ENCODE results near the gene CYREN. TPM values are rescaled to one million over a fixed set of nuclear protein-coding genes. Genes with fewer than 3 reads are reported as not detected.

Gene CYREN
- total and polyA plus RNA-seq, 2 donors (not counting 1 experiment from before 2014, with no cell fraction given): 24.4 to 34.5 TPM

GRCh38 chr7:135154734-135155133, 15.8 kb downstream of the CYREN start:
- no peak overlapping the region for H3K4me3 ChIP-seq (replicated peaks in 1 of 4; ENCODE audit: control extremely low read depth in 1 of 4, insufficient read depth in 1 of 4, low read depth in 3 of 4, low read length in 4 of 4)
- H3K27me3 ChIP-seq (ENCODE audit: control insufficient read depth, insufficient read depth, low read length): no peaks in the 10 kb centered on the region
- no peaks in the 10 kb centered on the region for H3K9me3 ChIP-seq (ENCODE audit: control insufficient read depth, insufficient read depth, low read depth, low read length)
- no peak overlapping the region for H3K27ac ChIP-seq (ENCODE audit: insufficient read depth, low read length)
- no peak for TF ChIP-seq EZH2 (IDR thresholded peaks at IDR 0.05; ENCODE audit: low read length, missing control alignments)
- TF ChIP-seq, protein P1, sequence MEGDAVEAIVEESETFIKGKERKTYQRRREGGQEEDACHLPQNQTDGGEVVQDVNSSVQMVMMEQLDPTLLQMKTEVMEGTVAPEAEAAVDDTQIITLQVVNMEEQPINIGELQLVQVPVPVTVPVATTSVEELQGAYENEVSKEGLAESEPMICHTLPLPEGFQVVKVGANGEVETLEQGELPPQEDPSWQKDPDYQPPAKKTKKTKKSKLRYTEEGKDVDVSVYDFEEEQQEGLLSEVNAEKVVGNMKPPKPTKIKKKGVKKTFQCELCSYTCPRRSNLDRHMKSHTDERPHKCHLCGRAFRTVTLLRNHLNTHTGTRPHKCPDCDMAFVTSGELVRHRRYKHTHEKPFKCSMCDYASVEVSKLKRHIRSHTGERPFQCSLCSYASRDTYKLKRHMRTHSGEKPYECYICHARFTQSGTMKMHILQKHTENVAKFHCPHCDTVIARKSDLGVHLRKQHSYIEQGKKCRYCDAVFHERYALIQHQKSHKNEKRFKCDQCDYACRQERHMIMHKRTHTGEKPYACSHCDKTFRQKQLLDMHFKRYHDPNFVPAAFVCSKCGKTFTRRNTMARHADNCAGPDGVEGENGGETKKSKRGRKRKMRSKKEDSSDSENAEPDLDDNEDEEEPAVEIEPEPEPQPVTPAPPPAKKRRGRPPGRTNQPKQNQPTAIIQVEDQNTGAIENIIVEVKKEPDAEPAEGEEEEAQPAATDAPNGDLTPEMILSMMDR (conservative IDR thresholded peaks at IDR 0.05 in 1 of 2, IDR thresholded peaks at IDR 0.05 in 1 of 2; ENCODE audit: low read depth in 1 of 2, low read length in 2 of 2): no peak
- peaks cover 6% of the 10 kb centered on the region for H3K4me1 ChIP-seq (ENCODE audit: control insufficient read depth, extremely low read depth, insufficient read depth, low read length)
- no peak for DNase-seq (ENCODE audit: low read depth in 2 of 2)
- no peak overlapping the region for H3K9ac ChIP-seq (ENCODE audit: insufficient read depth, low read length)
- no peak overlapping the region for H3K4me2 ChIP-seq (ENCODE audit: extremely low read depth, insufficient read depth, low read length)
- H3K79me2 ChIP-seq (ENCODE audit: control insufficient read depth, insufficient read depth, low read length): no peaks in the 10 kb centered on the region
- no peaks in the 10 kb centered on the region for H3K36me3 ChIP-seq (ENCODE audit: control insufficient read depth, insufficient read depth, low read length)
- H4K20me1 ChIP-seq (ENCODE audit: control insufficient read depth, extremely low read depth, insufficient read depth, low read length): no peaks in the 10 kb centered on the region
- no peak overlapping the region for H2AFZ ChIP-seq (ENCODE audit: low read length)

DNA sequence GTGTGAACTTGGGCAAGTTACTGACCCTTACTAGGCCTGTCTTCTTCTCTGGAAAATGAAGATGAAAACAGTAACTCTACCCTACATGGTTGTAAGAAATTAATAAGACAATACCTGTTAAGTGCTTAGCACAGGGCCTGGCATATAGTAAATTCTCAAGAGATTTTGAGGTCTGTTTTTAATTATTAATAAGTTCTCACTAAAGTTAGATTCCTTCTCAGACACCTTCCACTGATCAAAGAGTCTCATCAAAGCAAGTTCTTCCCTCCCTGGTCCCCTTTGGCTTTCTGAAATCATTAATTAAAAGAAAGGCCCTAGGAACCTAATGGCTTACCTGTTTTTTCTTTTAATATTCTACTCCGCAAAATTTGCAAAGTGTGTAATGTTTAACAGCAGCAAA, 18.1 kb downstream of the CYREN start:
- no peak overlapping the region for H3K4me2 ChIP-seq (ENCODE audit: extremely low read depth, insufficient read depth, low read length)
- H3K27ac ChIP-seq (ENCODE audit: insufficient read depth, low read length): no peak overlapping the region
- no peaks in the 10 kb centered on the region for H3K36me3 ChIP-seq (ENCODE audit: control insufficient read depth, insufficient read depth, low read length)
- no peaks in the 10 kb centered on the region for H3K4me1 ChIP-seq (ENCODE audit: control insufficient read depth, extremely low read depth, insufficient read depth, low read length)
- no peak overlapping the region for H3K9ac ChIP-seq (ENCODE audit: insufficient read depth, low read length)
- H3K4me3 ChIP-seq (replicated peaks in 1 of 4; ENCODE audit: control extremely low read depth in 1 of 4, insufficient read depth in 1 of 4, low read depth in 3 of 4, low read length in 4 of 4): no peak overlapping the region
- DNase-seq (ENCODE audit: low read depth in 2 of 2): no peak
- H3K27me3 ChIP-seq (ENCODE audit: control insufficient read depth, insufficient read depth, low read length): no peaks in the 10 kb centered on the region
- no peaks in the 10 kb centered on the region for H3K9me3 ChIP-seq (ENCODE audit: control insufficient read depth, insufficient read depth, low read depth, low read length)
- no peak for TF ChIP-seq EZH2 (IDR thresholded peaks at IDR 0.05; ENCODE audit: low read length, missing control alignments)
- TF ChIP-seq, protein P1 (conservative IDR thresholded peaks at IDR 0.05 in 1 of 2, IDR thresholded peaks at IDR 0.05 in 1 of 2; ENCODE audit: low read depth in 1 of 2, low read length in 2 of 2): no peak
- H2AFZ ChIP-seq (ENCODE audit: low read length): no peak overlapping the region
- no peaks in the 10 kb centered on the region for H4K20me1 ChIP-seq (ENCODE audit: control insufficient read depth, extremely low read depth, insufficient read depth, low read length)
- H3K79me2 ChIP-seq (ENCODE audit: control insufficient read depth, insufficient read depth, low read length): no peaks in the 10 kb centered on the region

GRCh38 chr7:135151533-135151932, 19.0 kb downstream of the CYREN start:
- DNase-seq (ENCODE audit: low read depth in 2 of 2): no peak
- no peaks in the 10 kb centered on the region for H3K27me3 ChIP-seq (ENCODE audit: control insufficient read depth, insufficient read depth, low read length)
- H3K4me1 ChIP-seq (ENCODE audit: control insufficient read depth, extremely low read depth, insufficient read depth, low read length): no peaks in the 10 kb centered on the region
- H3K27ac ChIP-seq (ENCODE audit: insufficient read depth, low read length): no peak overlapping the region
- H3K9ac ChIP-seq (ENCODE audit: insufficient read depth, low read length): no peak overlapping the region
- H3K4me2 ChIP-seq (ENCODE audit: extremely low read depth, insufficient read depth, low read length): no peak overlapping the region
- no peak overlapping the region for H3K4me3 ChIP-seq (replicated peaks in 1 of 4; ENCODE audit: control extremely low read depth in 1 of 4, insufficient read depth in 1 of 4, low read depth in 3 of 4, low read length in 4 of 4)
- H2AFZ ChIP-seq (ENCODE audit: low read length): no peak overlapping the region
- TF ChIP-seq EZH2 (IDR thresholded peaks at IDR 0.05; ENCODE audit: low read length, missing control alignments): no peak
- TF ChIP-seq, protein P1 (conservative IDR thresholded peaks at IDR 0.05 in 1 of 2, IDR thresholded peaks at IDR 0.05 in 1 of 2; ENCODE audit: low read depth in 1 of 2, low read length in 2 of 2): no peak
- no peaks in the 10 kb centered on the region for H3K36me3 ChIP-seq (ENCODE audit: control insufficient read depth, insufficient read depth, low read length)
- no peaks in the 10 kb centered on the region for H4K20me1 ChIP-seq (ENCODE audit: control insufficient read depth, extremely low read depth, insufficient read depth, low read length)
- H3K9me3 ChIP-seq (ENCODE audit: control insufficient read depth, insufficient read depth, low read depth, low read length): no peaks in the 10 kb centered on the region
- H3K79me2 ChIP-seq (ENCODE audit: control insufficient read depth, insufficient read depth, low read length): no peaks in the 10 kb centered on the region
